ACC112 (cell line): ENCODE measurements around the gene PLPP3.

Experiments
- H2AFZ ChIP-seq: fragments of 200-600 bp; sonication (generic); one replicate; pipeline ENCODE4 v1.6.0; 2017; ENCODE audit warnings: antibody characterized with exemption, low read length; ENCODE audit not compliant: unreplicated experiment
- H3K27ac ChIP-seq: fragments of 200-600 bp; sonication (generic); 2 replicates; pipeline ENCODE4 v1.5.1; 2014; ENCODE audit warnings: low read depth, mild to moderate bottlenecking, antibody characterized with exemption, low read length, moderate library complexity
- H3K27me3 ChIP-seq: fragments of 200-600 bp; sonication (generic); 2 replicates; pipeline ENCODE4 v1.6.1; 2014; ENCODE audit warnings: mild to moderate bottlenecking, antibody characterized with exemption, low read length, moderate library complexity, mixed read lengths; ENCODE audit not compliant: insufficient read depth
- H3K36me3 ChIP-seq: fragments of 200-600 bp; sonication (generic); 2 replicates; pipeline ENCODE4 v1.6.1; 2016; ENCODE audit warnings: mild to moderate bottlenecking, antibody characterized with exemption, low read length, moderate library complexity, mixed read lengths; ENCODE audit not compliant: insufficient read depth
- H3K4me1 ChIP-seq: fragments of 200-600 bp; sonication (generic); one replicate; pipeline ENCODE4 v1.6.1; 2016; ENCODE audit warnings: low read length, mixed read lengths; ENCODE audit not compliant: insufficient read depth, unreplicated experiment, control insufficient read depth
- H3K4me3 ChIP-seq: fragments of 200-600 bp; sonication (generic); 2 replicates; pipeline ENCODE4 v1.5.1; 2014; ENCODE audit warnings: mild to moderate bottlenecking, low read depth, low read length
- H3K79me2 ChIP-seq: fragments of 200-600 bp; sonication (generic); one replicate; pipeline ENCODE4 v1.6.0; 2016; ENCODE audit warnings: low read length; ENCODE audit not compliant: control insufficient read depth, unreplicated experiment, insufficient read depth

PLPP3 gene

GRCh38 chr1:56448529-56449300 is 130.6 kb downstream of the PLPP3 start:
- Histone ChIP-seq H3K4me3 (no peak overlapping the region), H3K27ac (peak overlapping the region; percentile 17; the same call in 1 of the 2 replicates), H3K36me3 (no peaks in the 10 kb centered on the region), H3K79me2 (no peaks in the 10 kb centered on the region), H2AFZ (no peak overlapping the region), H3K27me3 (no peaks in the 10 kb centered on the region), H3K4me1 (peaks cover 32% of the 10 kb centered on the region)

GRCh38 chr1:56447823-56448222 is 131.5 kb downstream of the PLPP3 start:
- Histone ChIP-seq H3K36me3 (no peaks in the 10 kb centered on the region), H3K4me3 (no peak overlapping the region), H3K27ac (no peak overlapping the region), H2AFZ (no peak overlapping the region), H3K4me1 (peaks cover 32% of the 10 kb centered on the region), H3K27me3 (no peaks in the 10 kb centered on the region), H3K79me2 (no peaks in the 10 kb centered on the region)

- Histone ChIP-seq H3K4me1 (peaks cover 32% of the 10 kb centered on the region), H3K79me2 (no peaks in the 10 kb centered on the region), H3K27ac (peak overlapping the region; percentile 37)
Observed at GRCh38 chr1:56446531-56447098, 132.7 kb downstream of the PLPP3 start.

GRCh38 chr1:56444960-56445646 is 134.3 kb downstream of the PLPP3 start:
- no peaks in the 10 kb centered on the region for H3K79me2 ChIP-seq
- H3K4me3 ChIP-seq = no peak overlapping the region
- no peak overlapping the region for H2AFZ ChIP-seq
- H3K27ac ChIP-seq = no peak overlapping the region
- H3K27me3 ChIP-seq = no peaks in the 10 kb centered on the region
- peaks cover 32% of the 10 kb centered on the region for H3K4me1 ChIP-seq
- no peaks in the 10 kb centered on the region for H3K36me3 ChIP-seq

More at GRCh38 chr1:56446531-56447098, 132.7 kb downstream of the PLPP3 start:
- H2AFZ ChIP-seq = no peak overlapping the region
- H3K4me3 ChIP-seq = no peak overlapping the region
- no peaks in the 10 kb centered on the region for H3K36me3 ChIP-seq
- no peaks in the 10 kb centered on the region for H3K27me3 ChIP-seq
